Activated gamma-delta T cell treated with Interleukin-2 at 50 U/mL for 16 hours (primary cell): ENCODE data around the gene EZH2.

Experiments used
- DNase-seq: peaks from one replicate; pipeline ENCODE4 v3.0.0-alpha.2; 2020

The EZH2 gene

GRCh38 chr7:148898845-148899484 is 14.9 kb upstream of the EZH2 start:
- DNase-seq = no peak

- no peak for DNase-seq
Measured at GRCh38 chr7:148894591-148894990, 10.5 kb upstream of the EZH2 start.

- no peak for DNase-seq
Measured at GRCh38 chr7:148893071-148893470, 9.0 kb upstream of the EZH2 start.

GRCh38 chr7:148888300-148888699 is 4.2 kb upstream of the EZH2 start:
- DNase-seq = no peak

GRCh38 chr7:148886844-148887243 is 2.8 kb upstream of the EZH2 start:
- DNase-seq = no peak

- DNase-seq = peak; percentile 90
Measured at GRCh38 chr7:148884299-148885022, 370 bp upstream of the EZH2 start.

GRCh38 chr7:148883266-148884048 is 634 bp downstream of the EZH2 start:
- peak; percentile 46 for DNase-seq

- no peak for DNase-seq
Measured at GRCh38 chr7:148882841-148883265, 1.2 kb downstream of the EZH2 start.

- DNase-seq = no peak
Measured at GRCh38 chr7:148882192-148882591, 1.9 kb downstream of the EZH2 start.

GRCh38 chr7:148878317-148878716 is 5.8 kb downstream of the EZH2 start:
- no peak for DNase-seq

GRCh38 chr7:148877517-148877916 is 6.6 kb downstream of the EZH2 start:
- DNase-seq = no peak

GRCh38 chr7:148872188-148872587 is 11.9 kb downstream of the EZH2 start:
- no peak for DNase-seq

- no peak for DNase-seq
Measured at GRCh38 chr7:148871551-148871950, 12.5 kb downstream of the EZH2 start.

- DNase-seq = no peak
Measured at GRCh38 chr7:148871030-148871429, 13.1 kb downstream of the EZH2 start.

- DNase-seq = no peak
Measured at GRCh38 chr7:148868378-148868674, 15.8 kb downstream of the EZH2 start.

- DNase-seq = no peak
Measured at GRCh38 chr7:148867596-148868377, 16.3 kb downstream of the EZH2 start.

- DNase-seq = no peak
Measured at GRCh38 chr7:148866362-148866761, 17.7 kb downstream of the EZH2 start.

GRCh38 chr7:148865283-148865682 is 18.8 kb downstream of the EZH2 start:
- DNase-seq = no peak

- DNase-seq = no peak
Measured at GRCh38 chr7:148863324-148863723, 20.8 kb downstream of the EZH2 start.

GRCh38 chr7:148862481-148862880 is 21.6 kb downstream of the EZH2 start:
- DNase-seq = no peak

- DNase-seq = no peak
Measured at GRCh38 chr7:148858489-148858888, 25.6 kb downstream of the EZH2 start.

- no peak for DNase-seq
Measured at GRCh38 chr7:148856891-148857290, 27.2 kb downstream of the EZH2 start.

- DNase-seq = no peak
Measured at GRCh38 chr7:148856578-148856881, 27.6 kb downstream of the EZH2 start.

GRCh38 chr7:148854983-148855382 is 29.1 kb downstream of the EZH2 start:
- DNase-seq = no peak
